Measurements from ENCODE around the gene PARN.

DNA sequence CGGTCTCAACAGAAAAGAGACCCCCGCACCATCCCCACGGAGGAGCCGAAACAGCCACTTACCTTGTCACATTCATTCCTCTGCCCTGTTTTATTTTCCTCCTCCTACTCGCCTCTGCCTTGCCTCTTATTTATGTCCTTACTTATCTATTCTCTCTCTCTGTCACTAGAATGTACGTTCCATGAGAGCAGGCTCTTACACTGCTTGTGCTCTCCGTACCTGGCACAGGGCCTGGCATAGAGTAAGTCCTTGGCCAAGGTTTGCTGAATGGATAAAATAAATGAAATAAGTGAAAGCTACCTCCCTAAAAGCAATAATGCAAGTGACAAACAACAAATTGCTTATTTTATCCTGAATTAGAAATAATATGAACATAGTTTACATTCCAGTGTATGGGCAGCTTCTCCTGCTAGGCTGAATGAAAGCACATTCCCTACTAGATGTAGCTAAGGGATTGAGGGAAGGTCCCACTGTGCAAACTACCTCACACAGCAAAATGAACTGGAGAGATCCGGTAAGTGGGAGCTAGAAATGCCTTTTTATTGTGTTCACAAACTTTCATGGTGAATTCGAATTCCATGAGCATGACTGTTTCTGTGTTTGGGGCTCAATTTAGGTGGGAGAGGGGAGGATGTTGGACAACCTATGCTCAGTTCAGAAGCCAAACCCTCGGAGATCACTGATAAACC, 173.1 kb downstream of the PARN start:
- TF ChIP-seq POLR2A (IDR thresholded peaks at IDR 0.05) (no peak), POLR2AphosphoS5 (IDR thresholded peaks at IDR 0.05) (no peak)
- TF ChIP-seq, protein P1, sequence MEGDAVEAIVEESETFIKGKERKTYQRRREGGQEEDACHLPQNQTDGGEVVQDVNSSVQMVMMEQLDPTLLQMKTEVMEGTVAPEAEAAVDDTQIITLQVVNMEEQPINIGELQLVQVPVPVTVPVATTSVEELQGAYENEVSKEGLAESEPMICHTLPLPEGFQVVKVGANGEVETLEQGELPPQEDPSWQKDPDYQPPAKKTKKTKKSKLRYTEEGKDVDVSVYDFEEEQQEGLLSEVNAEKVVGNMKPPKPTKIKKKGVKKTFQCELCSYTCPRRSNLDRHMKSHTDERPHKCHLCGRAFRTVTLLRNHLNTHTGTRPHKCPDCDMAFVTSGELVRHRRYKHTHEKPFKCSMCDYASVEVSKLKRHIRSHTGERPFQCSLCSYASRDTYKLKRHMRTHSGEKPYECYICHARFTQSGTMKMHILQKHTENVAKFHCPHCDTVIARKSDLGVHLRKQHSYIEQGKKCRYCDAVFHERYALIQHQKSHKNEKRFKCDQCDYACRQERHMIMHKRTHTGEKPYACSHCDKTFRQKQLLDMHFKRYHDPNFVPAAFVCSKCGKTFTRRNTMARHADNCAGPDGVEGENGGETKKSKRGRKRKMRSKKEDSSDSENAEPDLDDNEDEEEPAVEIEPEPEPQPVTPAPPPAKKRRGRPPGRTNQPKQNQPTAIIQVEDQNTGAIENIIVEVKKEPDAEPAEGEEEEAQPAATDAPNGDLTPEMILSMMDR (IDR thresholded peaks at IDR 0.05) = no peak

All from prostate gland (tissue), 2 donors.